GM18858 (cell line): Measurements from ENCODE around the gene MICAL1.

Source experiments
- ATAC-seq: cut with Tn5 transposase; IDR thresholded peaks from one replicate; pipeline ENCODE4 v1.9.1; 2021; ENCODE audit not compliant: unreplicated experiment

The MICAL1 gene, protein sequence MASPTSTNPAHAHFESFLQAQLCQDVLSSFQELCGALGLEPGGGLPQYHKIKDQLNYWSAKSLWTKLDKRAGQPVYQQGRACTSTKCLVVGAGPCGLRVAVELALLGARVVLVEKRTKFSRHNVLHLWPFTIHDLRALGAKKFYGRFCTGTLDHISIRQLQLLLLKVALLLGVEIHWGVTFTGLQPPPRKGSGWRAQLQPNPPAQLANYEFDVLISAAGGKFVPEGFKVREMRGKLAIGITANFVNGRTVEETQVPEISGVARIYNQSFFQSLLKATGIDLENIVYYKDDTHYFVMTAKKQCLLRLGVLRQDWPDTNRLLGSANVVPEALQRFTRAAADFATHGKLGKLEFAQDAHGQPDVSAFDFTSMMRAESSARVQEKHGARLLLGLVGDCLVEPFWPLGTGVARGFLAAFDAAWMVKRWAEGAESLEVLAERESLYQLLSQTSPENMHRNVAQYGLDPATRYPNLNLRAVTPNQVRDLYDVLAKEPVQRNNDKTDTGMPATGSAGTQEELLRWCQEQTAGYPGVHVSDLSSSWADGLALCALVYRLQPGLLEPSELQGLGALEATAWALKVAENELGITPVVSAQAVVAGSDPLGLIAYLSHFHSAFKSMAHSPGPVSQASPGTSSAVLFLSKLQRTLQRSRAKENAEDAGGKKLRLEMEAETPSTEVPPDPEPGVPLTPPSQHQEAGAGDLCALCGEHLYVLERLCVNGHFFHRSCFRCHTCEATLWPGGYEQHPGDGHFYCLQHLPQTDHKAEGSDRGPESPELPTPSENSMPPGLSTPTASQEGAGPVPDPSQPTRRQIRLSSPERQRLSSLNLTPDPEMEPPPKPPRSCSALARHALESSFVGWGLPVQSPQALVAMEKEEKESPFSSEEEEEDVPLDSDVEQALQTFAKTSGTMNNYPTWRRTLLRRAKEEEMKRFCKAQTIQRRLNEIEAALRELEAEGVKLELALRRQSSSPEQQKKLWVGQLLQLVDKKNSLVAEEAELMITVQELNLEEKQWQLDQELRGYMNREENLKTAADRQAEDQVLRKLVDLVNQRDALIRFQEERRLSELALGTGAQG

DNA sequence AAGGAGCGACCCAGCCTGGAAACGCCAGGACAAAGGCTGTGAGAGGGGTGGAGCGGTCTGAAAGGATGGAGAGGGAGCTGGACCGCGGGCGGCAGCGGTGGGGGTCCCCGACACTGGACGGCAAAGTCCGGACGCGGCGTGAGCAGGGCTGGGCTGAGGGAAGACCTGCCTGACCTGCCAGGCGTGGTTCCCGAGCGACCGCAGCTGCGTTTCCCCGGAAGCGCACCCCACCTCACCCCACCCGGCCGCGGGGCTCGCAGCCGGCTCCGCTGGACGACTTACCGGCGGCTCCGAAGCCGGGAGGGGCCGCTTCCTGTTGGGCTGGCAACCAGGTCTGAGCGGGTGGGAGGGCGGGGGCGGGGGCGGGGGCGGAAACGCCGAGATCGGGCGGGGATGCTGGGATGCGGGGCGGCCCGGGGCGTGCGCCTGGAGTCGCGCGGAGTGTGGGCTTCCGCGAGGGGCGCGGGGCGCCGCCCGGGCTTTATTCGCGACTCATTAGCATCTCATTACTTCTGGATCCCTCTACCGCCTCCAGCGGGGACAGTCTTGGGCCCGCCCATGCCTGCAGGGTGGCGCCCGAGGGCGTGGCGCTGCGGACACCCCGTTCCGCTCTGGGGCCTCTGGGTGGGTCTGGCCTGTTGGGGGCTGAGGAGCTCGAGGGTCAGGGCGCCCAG lies at the start of gene MICAL1:
Gene MICAL1 (minus strand): TSS at position 336 of the 674 bp plus-strand sequence. CDS start 1,576 bp downstream, outside the sequence.
- ATAC-seq, result peak; percentile 46

DNA sequence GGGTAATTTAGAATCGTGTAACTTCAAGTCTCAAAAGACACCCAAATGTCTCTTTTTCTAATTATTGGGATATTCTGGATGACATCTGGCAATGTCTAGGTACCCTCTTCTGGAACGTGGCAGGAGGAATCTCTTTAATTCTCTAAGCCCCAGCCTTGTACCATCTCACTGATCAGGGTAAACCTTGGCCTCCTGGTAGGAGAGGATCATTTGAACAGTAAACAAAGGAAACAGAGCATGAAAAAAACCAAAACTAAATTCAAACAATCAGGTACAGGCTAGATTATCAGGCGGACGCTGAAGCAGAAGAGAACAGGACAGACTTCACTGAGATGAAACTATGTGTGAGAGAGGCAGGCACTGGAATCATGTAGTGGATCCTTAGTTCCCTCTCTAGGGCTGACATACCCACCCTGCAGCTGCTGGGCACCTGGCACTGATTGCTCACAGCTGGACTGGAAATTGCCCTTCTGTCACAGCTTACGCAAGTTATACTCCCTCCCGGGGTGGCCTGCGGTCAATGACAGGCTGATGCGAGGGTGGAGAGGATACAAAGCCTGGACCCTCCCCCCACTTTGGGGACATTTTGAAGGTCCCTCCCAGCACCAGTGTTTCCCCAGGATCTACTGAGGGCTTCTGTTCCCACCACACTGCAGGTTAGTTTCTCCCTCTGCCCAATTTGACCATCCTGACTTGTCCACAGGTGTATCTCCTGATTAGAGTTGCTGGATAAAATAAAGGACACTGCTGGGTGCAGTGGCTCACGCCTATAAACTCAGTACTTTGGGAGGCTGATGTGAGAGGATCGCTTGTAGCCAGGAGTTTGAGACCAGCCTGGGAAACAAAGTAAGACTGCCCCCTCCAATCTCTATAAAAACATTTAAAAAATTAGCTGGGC lies 48.0 kb upstream of the MICAL1 start:
- no peak for ATAC-seq

DNA sequence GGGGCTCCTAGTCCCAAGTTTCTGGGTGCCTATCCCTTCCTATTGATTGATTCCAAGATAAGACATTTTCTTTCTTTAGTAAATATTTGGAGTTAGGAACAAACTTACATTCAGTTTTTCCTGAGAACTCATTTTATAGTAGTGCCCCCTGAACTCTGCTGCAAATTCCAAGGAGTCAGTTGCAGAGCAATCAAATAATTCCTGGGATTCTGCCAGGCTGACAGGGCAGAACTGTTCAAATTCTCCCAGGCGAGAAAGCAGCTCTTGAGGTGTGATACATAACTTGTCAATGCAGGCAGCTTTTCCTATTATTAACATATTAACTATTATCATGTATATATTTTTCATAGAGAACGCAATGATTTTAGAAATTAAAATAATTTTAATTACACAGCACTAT lies 43.4 kb upstream of the MICAL1 start:
- ATAC-seq, result no peak

DNA sequence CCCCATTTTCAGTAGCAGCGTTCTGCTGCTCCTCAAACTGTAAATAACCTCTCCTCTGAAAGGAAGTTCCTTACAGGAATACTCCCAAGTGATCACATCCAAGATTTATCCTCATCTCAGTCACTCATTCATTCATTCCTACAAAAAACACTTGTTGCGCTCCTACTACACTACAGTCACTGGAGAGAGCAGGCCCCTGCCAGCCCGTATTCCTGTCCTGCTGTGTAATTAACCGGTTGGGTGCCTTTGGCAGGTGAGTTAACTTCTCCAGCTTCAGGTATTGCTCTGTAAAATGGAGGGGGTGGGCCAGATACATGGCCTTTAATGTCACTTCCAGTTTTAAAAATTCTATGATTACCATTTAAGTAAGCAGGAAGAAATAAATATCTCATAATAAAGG lies 42.5 kb upstream of the MICAL1 start:
- ATAC-seq, result no peak

DNA sequence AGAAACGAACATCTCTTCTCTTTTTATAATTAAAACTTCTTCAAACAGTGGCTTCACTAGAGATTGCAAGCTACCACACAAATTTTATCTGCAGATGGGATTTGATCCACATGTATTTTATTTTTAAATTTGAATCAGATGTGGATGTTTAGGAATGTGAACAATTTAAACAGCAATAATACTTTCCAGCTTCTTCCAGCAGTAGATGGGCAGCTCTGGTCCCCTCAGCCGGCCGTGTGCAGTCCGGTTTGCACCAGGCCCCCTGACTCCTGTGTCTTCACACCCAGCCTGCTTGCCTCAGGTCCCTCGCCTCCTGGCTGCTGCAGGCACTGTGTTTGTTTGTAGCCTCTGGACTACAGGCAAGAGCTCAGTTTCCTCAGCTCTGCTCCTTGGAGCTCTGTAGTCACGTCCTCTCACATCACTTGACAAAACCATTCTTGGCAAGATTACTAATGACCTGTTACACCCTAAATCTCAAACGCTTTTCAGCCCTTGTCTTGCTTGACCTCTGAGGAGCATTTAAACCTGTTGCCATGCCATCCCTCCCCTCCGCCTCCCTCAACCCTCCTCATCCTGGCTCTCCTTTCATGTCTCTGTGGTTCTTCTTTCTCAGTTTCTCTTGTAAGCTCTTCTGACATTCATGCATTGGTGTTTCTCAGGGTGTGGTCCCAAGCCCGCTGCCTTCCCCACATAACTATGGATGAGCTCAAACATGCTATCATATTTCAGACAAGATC lies 40.6 kb upstream of the MICAL1 start:
- no peak for ATAC-seq

DNA sequence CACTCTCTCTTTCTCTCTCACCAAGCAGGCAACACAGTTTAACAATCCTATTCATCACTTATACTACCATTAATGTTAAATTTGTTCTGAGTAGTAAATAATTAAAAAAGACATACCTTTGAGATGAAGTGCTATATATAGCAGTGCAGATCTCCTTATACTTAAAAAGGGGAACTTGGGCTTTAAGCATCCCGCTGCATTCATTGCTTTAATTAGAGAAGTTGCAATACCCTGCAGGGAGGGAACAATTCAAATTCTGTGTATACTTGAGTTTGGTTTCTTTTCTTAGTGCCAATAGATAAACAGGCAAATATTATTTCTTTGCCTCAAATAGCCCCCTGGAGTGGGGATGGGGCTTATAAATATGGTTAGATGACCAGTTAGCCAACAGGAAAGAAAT lies 38.3 kb upstream of the MICAL1 start:
- no peak for ATAC-seq

DNA sequence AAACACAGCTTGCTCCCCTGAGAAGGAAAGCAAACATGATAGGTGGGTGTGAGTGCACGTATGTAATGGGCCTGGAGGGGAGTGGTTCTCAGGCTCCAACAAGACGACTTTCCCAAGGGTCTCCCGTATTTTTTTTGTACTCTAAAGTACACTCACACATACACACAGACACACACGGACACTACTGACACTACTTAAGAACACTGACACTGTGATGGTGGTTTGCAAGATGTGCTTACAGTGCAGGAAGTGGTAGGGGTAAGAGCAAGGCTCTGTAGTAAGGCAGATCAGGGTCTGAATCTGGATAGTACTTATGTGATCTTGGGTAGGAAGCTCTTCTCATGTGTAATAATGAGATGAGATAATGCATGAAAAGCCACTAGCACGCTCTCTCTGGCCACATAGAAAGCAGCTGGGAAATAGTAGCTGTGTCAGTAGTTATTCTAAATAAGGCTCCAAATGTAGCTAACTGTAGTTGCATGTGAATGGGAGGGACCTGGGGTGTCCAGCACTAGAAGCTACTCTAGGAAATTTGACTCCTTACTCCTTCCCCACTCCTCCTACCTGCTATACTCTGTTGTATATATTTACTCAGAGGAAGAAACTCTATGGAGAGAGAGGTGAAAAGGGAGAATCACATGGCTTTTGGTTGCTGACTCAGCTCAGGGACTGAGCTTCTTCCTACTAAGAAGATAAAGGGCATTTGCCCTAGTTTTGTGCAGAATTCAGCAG lies 35.8 kb upstream of the MICAL1 start:
- no peak for ATAC-seq

DNA sequence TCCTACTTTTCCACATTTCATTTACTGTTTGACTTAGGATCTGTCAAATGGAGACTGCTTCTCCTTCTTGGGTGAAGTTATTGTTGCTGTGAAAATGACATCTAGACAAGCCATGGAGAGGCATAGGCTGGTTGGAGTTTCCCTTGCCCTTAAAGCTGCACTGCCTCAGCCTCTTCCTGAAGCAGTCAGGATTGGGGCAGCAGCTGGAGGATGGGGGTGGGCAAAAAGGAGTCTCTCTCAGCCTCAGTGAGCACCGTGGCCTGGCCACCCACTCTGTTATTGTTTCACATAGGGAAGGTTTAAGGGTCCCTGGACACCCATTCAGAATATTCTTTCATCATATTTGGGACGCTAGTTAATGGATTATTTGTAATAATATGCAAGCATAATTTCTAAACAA lies 35.1 kb upstream of the MICAL1 start:
- no peak for ATAC-seq

DNA sequence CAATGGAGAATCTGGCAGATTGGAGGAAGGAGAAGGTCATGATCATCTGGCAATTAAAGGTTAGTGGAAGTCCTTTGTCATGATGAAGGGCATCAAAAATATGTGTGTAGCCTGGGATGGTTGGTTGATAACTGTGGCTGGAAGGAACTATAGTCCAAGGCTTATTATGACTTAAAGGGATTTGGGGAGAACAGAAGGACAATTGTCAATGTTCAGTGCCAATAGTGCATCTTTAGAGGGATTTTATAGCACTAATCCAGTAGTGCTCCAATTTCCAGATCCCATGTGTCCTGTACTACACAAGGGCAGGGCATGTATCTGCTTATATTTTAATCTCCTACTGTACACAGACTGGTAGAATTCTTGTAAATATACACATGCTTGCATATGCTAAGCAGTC lies 32.4 kb upstream of the MICAL1 start:
- no peak for ATAC-seq

DNA sequence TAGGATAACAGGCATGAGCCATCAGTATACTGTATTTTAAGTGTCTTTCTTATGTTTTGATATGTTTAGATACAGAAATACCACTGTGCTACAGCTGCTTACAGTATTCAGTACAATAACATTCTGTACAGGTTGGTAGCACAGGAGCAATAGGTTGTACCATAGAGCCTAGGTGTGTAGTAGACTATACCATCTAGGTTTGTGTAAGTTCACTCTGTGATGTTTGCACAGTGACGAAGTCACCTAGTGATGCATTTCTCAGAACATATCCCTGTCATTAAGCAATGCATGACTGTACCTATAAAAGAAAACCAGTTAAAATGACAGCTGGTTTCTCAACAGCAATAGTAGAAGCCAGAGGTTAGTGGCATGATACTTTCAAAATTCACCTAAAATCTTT lies 30.5 kb upstream of the MICAL1 start:
- ATAC-seq, result no peak

DNA sequence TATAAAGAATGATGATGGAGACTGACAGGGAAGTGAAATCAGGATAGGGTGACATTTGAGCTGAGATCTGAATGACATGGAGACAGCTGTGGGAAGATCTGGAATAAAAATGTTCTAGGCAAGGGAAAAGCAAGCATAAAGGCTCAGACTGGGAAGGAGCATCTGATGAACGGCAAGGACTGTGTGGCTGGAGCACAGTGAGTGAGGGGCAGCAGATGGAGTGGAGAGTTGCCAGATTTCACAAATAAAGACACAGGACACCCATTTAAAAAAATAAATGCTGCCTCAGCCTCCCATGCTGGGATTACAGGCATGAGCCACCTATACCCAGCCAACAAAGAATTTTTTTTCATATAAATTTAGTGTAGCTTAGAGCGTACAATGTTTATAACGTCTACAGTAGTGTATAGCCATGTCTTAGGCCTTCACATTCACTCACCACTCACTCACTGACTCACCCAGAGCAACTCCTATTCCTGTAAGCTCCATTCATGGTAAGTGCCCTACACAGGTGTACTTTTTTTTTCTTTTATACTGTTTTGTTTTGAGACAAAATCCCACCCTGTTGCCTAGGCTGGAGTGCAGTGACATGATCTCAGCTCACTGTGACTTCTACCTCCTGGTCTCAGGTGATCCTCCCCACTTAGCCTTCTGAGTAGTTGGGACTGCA lies 29.8 kb upstream of the MICAL1 start:
- no peak for ATAC-seq

DNA sequence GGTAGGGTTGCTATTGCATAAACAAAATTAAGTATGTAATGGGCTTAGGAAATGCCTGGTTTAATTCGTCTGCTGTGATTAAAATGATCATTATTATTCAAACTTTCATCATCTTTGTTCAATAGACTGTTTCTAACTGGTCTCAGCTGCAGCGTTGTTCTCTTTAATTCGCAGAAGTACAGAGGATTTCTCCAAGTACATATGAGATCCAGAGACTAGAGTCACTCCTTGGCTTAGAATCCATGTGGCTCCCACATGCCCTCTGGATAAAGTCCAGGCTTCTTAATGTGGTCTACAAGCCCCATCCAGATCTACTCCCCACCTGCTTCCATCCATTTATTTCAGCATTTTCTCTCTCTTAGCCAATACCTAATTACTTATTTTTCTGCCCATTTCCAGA lies 28.6 kb upstream of the MICAL1 start:
- ATAC-seq, result no peak

DNA sequence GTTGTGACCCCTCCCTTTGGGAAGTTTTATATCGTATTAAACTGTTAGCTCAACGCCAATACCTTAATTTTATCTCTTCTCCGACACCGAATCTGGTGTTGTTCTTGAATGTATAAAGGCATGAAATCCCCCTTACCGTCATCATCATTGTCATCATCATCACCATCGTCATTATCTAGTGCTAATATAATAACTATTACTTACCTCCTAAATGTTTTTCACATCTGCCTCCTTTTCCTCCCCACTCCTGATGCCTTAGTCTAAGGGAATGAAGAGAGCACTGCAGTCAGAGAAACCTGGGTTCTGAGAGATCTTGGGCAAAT lies 28.1 kb upstream of the MICAL1 start:
- no peak for ATAC-seq

DNA sequence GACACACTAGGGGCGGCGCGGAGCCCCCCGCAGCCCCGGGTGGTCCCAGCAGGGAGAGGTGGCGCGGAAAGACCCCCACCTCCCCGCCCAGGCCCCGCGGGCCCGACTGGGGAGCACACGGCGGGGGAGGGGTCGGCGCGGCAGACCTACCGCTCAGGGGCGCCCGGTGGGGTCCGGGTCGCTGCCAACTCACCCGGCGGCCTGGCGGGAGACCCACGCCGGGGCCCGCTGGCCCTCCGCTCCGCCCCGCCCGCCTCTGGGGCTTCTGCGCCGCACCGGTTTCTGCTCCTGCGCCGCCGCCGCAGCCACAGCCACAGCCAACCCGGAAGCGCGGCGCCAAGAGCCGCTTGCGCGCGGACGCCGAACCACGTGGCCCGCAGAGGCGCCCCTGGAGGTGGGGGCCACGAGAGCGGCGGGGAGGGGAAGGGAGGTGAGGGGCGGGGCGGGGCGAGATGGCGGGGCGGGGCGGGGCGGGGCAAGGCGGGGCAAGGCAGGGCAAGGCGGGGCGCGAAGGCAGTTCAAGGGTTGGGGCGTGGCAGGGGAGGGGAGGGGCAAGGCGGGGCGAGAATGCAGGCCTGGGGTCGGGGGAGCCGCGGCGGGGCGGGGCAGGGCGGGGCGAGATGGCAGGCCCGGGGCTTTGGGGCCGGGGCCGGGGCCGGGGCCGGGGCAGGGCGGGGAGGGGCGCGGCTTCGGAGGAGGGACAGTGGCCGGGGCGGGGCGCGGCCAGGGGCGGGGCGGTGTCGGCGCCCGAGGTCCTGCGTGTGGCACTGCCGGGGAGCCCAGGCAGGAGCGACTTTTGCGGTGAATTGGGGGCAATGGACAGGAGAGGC lies 27.5 kb upstream of the MICAL1 start, which contains the start of gene ZBTB24:
Gene ZBTB24 (minus strand): TSS at position 315 of the 830 bp plus-strand sequence. CDS start 1,193 bp downstream, outside the sequence.
- peak; percentile 81 for ATAC-seq

DNA sequence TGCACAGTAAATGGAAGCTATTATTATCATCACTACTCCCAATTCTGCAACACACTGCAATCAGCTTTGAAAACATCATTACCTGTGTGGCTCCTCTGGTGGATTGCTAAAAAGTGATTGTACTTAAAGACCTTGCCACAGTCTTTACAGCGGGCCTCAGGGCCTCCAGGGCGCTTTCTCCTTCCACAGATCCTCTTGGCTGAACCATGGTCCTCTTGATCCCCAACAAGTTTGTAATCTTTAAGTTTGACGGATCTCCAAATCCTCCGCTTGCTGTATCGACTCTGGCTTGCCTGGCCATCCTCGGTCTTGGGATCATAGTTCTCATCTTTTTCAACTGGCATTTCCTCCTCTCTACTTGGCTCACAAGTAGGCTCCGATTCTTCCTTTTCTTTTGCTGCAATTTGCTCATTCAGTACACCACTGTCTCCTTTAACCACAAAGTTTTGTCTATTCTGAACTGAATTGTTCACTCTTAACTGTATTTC lies 25.5 kb upstream of the MICAL1 start:
- no peak for ATAC-seq

DNA sequence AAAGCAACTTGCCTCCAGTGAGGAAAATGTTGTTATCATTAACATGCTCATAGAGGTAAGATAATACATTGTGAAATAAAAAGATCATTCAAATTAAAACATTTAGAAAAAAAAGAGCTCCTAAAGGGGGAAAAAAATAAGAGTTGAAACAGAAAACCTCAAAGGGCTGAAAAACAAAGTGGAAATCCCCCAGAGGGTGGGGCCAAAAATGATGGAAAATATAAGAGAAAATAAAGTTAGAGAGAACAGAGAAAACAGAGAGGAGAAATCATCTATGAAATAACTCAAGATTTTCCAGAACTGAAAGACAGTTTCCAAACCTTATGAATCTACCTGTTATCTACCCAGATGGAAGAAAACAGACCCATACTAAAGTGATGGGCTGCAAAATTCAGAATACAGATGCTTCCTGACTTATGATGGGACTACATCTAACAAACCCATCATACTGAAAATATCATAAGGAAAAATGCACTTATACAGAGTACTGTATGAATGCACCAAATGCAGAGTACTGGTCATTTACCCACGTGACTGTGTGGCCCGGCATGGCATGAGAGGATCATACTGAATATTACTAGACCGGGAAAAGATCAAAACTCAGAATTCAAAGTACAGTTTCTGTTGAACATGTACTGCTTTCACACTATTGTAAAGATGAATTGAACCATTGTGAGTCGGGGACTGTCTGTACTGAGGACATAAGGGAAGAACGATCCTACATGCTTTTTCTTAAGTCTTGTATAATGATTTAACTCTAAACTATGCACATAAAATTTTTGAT lies 23.5 kb upstream of the MICAL1 start:
- no peak for ATAC-seq
